Right atrium auricular region (tissue), 2 donors: ENCODE measurements around the gene PACS1. TPM values are rescaled to one million over a fixed set of nuclear protein-coding genes. Genes with fewer than 3 reads are reported as not detected.

Source experiments
- DNase-seq: peaks from one replicate; pipeline ENCODE4 v3.0.0-alpha.2; 2019; ENCODE audit warnings: low spot score
- H3K27ac ChIP-seq, 2 donors: fragments of 200-600 bp; sonication (generic); 1 replicate in 1 of 2; 2 replicates in 1 of 2; pipeline ENCODE4 v1.5.1; 2016 to 2019
- H3K27me3 ChIP-seq, 2 donors: fragments of 200-600 bp; sonication (generic); one replicate each; pipeline versions ENCODE4 v1.5.1 to v1.6.0; 2017 to 2019
- H3K36me3 ChIP-seq: fragments of 200-600 bp; sonication (generic); one replicate; pipeline ENCODE4 v1.5.1; 2016
- H3K4me1 ChIP-seq, 2 donors: fragments of 200-600 bp; sonication (generic); one replicate each; pipeline versions ENCODE4 v1.5.1 to v1.6.0; 2017 to 2019
- H3K4me3 ChIP-seq, 2 donors: fragments of 200-600 bp; sonication (generic); 1 replicate in 1 of 2; 2 replicates in 1 of 2; pipeline ENCODE4 v1.5.1; 2017 to 2019; ENCODE audit warnings: mild to moderate bottlenecking in 1 of 2, moderate library complexity in 1 of 2
- H3K9me3 ChIP-seq, 2 donors: fragments of 200-600 bp; sonication (generic); one replicate each; pipeline ENCODE4 v1.5.1; 2019
- total RNA-seq, 2 donors: library from RNA; depleted of rRNA; stranded (reverse); fragments of >200 nt; gene quantifications; one replicate each; pipeline ENCODE4 v1.1.0, GENCODE V29; 2016
- TF ChIP-seq, protein P1 (sequence below), 2 donors: fragments of 200-600 bp; sonication (generic); IDR thresholded peaks; one replicate each; pipeline ENCODE4 v1.5.1; 2019; ENCODE audit warnings: antibody characterized with exemption in 2 of 2

The PACS1 gene
- total RNA-seq, 2 donors from 2014 or later: 47.7 to 88.9 TPM

DNA sequence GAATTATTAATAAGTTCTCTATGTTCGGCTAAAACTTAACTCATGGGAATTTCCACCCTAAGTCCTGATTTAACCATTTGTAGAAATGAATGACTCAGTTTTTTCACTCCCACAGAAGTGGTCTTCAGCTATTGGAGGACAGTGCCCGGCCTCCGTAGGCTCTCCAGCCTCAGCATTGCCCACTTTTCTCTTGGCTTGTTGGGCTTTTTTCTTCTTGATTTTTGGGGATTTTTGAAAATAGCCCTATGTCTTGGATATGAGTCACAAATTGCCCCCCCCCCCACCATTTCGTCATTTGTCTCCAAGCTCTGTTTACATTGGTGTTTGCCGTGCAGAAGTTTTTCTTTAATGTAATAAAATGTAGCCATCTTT lies 66.7 kb downstream of the PACS1 start:
- no peak overlapping the region for H3K27ac ChIP-seq
- H3K4me1 ChIP-seq: no peaks in the 10 kb centered on the region
- no peaks in the 10 kb centered on the region for H3K36me3 ChIP-seq
- no peaks in the 10 kb centered on the region for H3K9me3 ChIP-seq
- TF ChIP-seq, protein P1, sequence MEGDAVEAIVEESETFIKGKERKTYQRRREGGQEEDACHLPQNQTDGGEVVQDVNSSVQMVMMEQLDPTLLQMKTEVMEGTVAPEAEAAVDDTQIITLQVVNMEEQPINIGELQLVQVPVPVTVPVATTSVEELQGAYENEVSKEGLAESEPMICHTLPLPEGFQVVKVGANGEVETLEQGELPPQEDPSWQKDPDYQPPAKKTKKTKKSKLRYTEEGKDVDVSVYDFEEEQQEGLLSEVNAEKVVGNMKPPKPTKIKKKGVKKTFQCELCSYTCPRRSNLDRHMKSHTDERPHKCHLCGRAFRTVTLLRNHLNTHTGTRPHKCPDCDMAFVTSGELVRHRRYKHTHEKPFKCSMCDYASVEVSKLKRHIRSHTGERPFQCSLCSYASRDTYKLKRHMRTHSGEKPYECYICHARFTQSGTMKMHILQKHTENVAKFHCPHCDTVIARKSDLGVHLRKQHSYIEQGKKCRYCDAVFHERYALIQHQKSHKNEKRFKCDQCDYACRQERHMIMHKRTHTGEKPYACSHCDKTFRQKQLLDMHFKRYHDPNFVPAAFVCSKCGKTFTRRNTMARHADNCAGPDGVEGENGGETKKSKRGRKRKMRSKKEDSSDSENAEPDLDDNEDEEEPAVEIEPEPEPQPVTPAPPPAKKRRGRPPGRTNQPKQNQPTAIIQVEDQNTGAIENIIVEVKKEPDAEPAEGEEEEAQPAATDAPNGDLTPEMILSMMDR (IDR thresholded peaks at IDR 0.05): no peak
- H3K27me3 ChIP-seq: no peaks in the 10 kb centered on the region
- DNase-seq: no peak
- no peak overlapping the region for H3K4me3 ChIP-seq

DNA sequence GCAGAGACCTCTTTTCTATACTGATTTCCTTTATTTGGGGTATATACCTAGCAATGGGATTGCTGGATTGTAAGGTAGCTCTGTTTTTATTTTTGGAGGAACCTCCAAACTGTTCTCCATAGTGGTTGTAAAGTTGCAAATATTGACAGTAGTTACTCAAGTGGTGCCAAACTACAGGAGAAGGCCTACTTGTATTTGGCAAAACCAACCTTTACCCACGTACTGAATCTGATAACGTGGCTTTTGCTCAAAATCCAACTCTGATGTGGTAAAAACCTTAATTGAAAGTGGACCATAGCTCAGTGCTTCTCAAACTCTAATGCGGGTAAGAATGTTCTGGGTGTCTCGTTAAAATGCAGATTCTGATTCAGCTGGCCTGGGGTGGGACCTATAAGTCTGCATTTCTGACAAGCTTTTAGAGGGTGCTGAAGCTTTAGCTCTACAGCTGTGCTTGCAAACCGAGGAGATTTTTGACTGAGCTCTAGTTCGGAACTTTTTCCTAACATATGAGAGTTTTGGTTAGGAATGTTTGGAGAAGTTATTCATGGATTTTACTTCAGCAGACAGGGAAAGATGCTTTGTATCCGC lies 69.8 kb downstream of the PACS1 start:
- Histone ChIP-seq H3K4me1 (no peaks in the 10 kb centered on the region), H3K27ac (no peak overlapping the region), H3K27me3 (no peaks in the 10 kb centered on the region), H3K4me3 (no peak overlapping the region), H3K36me3 (no peaks in the 10 kb centered on the region), H3K9me3 (no peaks in the 10 kb centered on the region)
- DNase-seq: no peak
- TF ChIP-seq, protein P1 (IDR thresholded peaks at IDR 0.05): no peak

DNA sequence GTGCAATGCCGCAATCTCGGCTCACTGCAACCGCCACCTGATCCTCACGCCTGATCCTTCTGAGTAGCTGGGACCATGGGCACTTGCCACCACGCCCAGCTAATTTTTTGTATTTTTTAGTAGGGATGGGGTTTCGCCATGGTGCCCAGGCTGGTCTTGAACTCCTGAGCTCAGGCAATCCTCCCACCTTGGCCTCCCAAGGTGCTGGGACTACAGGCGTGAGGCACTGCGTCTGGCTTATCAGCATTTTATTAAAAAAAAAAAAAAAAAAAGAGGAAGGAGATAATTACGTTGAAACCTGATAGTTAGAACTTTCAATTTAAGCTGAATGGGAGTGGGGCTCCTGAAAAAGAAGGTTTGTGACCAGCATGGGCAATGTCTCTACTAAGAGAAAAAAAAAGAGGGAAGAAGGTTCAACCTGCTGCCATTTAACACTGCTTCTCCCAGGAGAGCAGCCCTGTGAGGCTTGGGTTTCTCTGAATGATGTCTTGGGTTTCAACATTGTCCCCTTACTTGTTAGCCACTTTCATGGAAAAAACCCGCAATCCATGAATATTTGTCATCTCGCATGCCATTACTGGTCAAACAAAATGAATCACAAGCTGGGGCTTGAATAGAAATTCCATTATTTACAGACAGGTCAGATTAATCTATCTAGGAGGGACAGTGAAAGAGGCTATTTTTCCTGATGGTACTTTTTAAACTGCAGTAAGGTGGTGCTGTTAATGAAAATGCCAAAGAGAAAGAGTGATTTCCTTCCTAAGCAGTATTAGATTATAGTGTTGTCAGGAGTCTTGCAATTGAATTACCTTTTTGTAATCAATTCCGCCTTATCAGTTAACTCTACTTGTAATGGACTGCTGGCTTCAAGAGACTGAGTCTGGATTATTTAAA lies 72.5 kb downstream of the PACS1 start:
- Histone ChIP-seq H3K27ac (no peak overlapping the region), H3K4me3 (no peak overlapping the region), H3K9me3 (no peaks in the 10 kb centered on the region), H3K4me1 (no peaks in the 10 kb centered on the region), H3K36me3 (no peaks in the 10 kb centered on the region), H3K27me3 (no peaks in the 10 kb centered on the region)
- TF ChIP-seq, protein P1 (IDR thresholded peaks at IDR 0.05): no peak
- DNase-seq: no peak

DNA sequence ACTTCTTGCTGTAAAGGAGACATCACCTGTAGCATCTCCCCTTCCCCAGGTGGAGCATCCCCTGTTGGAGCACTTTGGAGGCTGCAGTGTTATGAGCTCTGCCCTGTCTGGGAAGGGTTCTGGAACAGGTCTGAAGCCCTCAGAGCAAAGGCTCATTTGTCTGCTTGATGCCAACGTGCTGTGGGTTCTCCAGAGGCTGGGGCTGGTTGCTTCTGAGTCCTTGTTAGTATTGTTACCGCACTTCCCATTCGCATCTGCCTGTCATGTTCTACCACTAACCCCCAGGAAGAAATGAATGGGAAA lies 73.1 kb downstream of the PACS1 start:
- no peak overlapping the region for H3K27ac ChIP-seq
- DNase-seq: no peak
- TF ChIP-seq, protein P1 (IDR thresholded peaks at IDR 0.05): no peak
- H3K36me3 ChIP-seq: no peaks in the 10 kb centered on the region
- no peaks in the 10 kb centered on the region for H3K4me1 ChIP-seq
- H3K27me3 ChIP-seq: no peaks in the 10 kb centered on the region
- no peak overlapping the region for H3K4me3 ChIP-seq
- no peaks in the 10 kb centered on the region for H3K9me3 ChIP-seq

DNA sequence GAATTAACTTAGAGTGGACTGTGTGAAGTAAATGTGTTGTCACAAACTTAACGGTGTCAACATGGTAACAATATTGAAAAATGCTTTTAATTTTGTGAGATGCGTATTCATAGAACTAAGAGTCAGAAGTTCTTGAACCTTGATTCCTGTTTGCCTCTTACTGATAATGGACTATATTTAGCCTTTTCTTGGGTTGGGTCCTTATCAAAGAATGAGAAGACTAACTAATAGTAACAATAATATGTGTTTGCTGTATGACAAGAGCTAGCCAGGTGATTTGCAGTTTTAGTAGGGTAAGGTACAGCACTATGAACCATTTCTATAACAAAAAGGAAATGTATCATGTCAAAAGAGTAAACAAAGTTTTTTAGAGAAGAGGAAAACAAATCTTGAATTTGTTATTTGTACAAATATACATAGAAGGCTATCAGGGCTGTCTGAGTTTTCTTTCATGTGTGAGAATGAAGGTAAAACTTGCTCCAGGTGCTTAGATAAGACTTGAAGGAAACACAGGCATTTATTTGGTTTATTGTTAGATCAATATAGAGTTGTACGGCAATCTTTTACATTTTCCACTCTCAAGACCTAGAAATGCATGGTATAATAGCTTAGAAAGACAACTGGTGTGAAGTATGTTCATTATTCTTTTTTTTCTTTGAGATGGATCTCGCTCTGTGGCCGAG lies 74.1 kb downstream of the PACS1 start:
- no peaks in the 10 kb centered on the region for H3K4me1 ChIP-seq
- no peaks in the 10 kb centered on the region for H3K27me3 ChIP-seq
- DNase-seq: no peak
- no peak overlapping the region for H3K4me3 ChIP-seq
- no peak overlapping the region for H3K27ac ChIP-seq
- no peaks in the 10 kb centered on the region for H3K9me3 ChIP-seq
- no peaks in the 10 kb centered on the region for H3K36me3 ChIP-seq
- TF ChIP-seq, protein P1 (IDR thresholded peaks at IDR 0.05): no peak
